GM10248 (cell line): Measurements from ENCODE around the gene SIKE1.
"Not testable (repeated sequence)": the region's sequence is repeated elsewhere in the genome, so short reads cannot be mapped to it uniquely, and the experiment has no call there.

Source experiments
- CTCF ChIA-PET: fragments of 300-600 bp; sonication (Branson Sonifier 250); formaldehyde crosslinking; extraction: SDS; loops from one replicate; lab custom pipeline; 2021; ENCODE audit warnings: antibody characterized with exemption; lab: Yijun Ruan, JAX
- POLR2A ChIA-PET: fragments of 350-650 bp; sonication (Branson Sonifier 250); formaldehyde crosslinking; extraction: SDS; loops from one replicate; lab custom pipeline; 2020; ENCODE audit warnings: antibody characterized with exemption; lab: Yijun Ruan, JAX
- DNase-seq: peaks from one replicate; pipeline ENCODE4 v3.0.0; 2012; ENCODE audit errors: extremely low spot score
- TF ChIP-seq, protein P1 (sequence below): IDR thresholded peaks from 2 replicates; pipeline ENCODE4 v1.5.1; 2012; ENCODE audit warnings: mild to moderate bottlenecking, low read depth; ENCODE audit errors: extremely low read depth, missing control alignments, control extremely low read depth

Gene SIKE1

DNA sequence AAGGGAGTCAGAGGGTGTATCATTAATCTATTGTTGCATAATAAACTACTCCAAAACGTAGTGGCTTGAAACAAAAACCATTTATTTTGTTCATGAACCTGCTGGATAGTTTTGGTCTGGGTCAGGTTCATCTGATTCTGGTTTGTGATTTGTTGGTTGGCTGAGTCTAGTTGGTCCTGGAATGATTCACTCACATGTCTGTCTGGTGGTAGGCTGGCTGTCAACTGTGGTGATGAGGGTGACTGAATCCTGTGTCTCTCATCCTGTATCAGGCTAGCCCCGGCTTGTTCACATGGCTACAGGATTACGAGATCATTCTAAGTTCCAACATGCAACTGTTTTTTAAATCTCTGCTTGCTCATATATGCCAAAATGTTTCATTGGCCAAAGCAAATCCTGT, 22.5 kb upstream of the SIKE1 start:
- CTCF ChIA-PET: no interaction called here
- no peak for DNase-seq
- TF ChIP-seq, protein P1, sequence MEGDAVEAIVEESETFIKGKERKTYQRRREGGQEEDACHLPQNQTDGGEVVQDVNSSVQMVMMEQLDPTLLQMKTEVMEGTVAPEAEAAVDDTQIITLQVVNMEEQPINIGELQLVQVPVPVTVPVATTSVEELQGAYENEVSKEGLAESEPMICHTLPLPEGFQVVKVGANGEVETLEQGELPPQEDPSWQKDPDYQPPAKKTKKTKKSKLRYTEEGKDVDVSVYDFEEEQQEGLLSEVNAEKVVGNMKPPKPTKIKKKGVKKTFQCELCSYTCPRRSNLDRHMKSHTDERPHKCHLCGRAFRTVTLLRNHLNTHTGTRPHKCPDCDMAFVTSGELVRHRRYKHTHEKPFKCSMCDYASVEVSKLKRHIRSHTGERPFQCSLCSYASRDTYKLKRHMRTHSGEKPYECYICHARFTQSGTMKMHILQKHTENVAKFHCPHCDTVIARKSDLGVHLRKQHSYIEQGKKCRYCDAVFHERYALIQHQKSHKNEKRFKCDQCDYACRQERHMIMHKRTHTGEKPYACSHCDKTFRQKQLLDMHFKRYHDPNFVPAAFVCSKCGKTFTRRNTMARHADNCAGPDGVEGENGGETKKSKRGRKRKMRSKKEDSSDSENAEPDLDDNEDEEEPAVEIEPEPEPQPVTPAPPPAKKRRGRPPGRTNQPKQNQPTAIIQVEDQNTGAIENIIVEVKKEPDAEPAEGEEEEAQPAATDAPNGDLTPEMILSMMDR: no peak
- POLR2A ChIA-PET: no interaction called here

DNA sequence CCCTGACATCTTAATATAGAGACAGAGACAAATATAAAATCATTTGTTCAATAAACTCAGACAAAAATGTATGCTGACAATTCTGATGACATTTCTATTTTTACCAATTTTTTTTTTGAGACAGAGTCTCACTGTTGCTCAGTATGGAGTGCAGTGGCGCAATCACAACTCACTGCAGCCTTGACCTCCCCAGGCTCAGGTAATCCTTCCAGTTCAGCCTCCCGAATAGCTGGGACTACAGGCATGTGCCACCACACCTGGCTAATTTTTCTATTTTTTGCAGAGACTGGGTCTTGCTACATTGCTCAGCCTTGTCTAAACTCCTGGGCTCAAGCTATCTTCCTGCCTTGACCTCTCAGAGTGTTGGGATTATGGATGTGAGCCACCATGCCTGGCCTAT, 13.6 kb upstream of the SIKE1 start:
- CTCF ChIA-PET: no interaction called here
- TF ChIP-seq, protein P1: no peak
- DNase-seq: no peak

DNA sequence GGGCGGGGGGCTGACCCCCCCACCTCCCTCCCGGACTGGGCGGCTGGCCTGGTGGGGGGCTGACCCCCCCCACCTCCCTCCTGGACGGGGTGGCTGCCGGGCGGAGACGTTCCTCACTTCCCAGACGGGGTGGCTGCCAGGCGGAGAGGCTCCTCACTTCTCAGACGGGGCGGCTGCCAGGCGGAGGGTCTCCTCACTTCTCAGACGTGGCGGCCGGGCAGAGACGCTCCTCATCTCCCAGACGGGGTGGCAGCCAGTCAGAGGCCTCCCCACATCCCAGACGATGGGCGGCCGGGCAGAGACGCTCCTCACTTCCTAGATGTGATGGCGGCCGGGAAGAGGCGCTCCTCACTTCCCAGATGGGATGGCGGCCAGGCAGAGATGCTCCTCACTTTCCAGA, 10.1 kb upstream of the SIKE1 start:
- POLR2A ChIA-PET, CTCF ChIA-PET, DNase-seq: not testable (repeated sequence)

More for the DNA sequence above, 13.6 kb upstream of the SIKE1 start:
- POLR2A ChIA-PET: no interaction called here

DNA sequence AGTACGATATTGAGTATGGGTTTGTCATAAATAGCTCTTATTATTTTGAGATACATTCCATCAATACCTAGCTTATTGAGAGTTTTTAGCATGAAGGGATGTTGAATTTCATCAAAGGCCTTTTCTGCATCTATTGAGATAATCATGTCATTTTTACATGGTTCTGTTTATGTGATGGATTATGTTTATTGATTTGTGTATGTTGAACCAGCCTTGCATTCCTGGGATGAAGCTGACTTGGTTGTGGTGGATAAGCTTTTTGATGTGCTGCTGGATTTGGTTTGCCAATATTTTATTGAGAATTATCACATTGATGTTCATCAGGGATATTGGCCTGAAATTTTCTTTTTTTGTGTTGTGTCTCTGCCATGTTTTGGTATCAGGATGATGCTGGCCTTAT, 6.0 kb upstream of the SIKE1 start:
- POLR2A ChIA-PET, DNase-seq: not testable (repeated sequence)
- CTCF ChIA-PET: interaction anchor here (0.8 to 1.3 kb wide), 3 partner anchors 8 to 227 kb away, joined by 3 read pairs; no protein-coding TSS in a partner anchor

DNA sequence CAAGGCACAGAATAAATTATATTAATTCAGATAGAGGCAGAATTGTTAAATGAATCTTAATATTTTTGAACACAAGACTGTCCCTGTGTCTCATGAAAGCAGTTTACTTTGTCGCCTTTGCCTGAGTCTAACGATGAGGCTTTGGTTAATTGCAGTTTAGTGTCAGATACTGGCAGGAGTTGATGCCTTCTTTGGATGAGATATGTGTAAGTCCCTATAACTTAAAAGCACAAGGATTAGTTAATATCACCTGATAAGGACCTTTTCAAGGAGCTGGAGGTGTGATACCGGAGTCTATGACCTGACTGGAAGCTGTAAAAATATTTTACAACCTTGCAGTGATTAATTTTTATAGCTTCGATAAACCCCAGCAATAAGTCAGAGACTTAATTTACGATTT, 2.0 kb upstream of the SIKE1 start:
- POLR2A ChIA-PET: no interaction called here
- TF ChIP-seq, protein P1: no peak
- CTCF ChIA-PET: no interaction called here
- DNase-seq: no peak

DNA sequence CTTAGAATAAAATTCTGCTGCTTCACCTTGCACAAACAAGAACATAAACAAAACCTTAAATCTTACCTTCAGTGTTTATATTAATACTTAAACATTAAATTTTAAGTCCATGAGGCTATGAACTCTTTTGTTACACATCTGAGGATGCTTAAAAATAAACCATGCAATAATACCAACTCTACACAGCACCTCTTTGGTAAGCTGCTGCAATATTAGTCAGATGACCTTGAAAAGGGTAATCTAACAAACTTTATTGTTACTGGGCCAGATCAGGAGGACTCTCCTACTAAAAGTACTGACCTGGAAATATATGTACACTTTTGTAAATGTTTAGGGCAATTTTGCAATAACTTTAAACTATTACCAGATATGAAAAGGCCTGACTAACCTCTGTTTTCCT, 763 bp downstream of the SIKE1 start:
- TF ChIP-seq, protein P1: no peak
- ChIA-PET CTCF (no interaction called here), POLR2A (no interaction called here)

DNA sequence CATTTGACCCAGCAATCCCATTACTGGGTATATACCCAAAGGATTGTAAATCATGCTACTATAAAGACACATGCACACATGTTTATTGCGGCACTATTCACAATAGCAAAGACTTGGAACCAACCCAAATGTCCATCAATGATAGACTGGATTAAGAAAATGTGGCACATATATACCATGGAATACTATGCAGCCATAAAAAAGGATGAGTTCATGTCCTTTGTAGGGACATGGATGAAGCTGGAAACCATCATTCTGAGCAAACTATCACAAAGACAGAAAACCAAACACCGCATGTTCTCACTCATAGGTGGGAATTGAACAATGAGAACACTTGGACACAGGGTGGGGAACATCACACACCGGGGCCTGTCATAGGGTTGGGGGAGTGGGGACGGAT, 3.8 kb downstream of the SIKE1 start:
- POLR2A ChIA-PET, DNase-seq, CTCF ChIA-PET: not testable (repeated sequence)

More for the DNA sequence above, 763 bp downstream of the SIKE1 start:
- DNase-seq: no peak

DNA sequence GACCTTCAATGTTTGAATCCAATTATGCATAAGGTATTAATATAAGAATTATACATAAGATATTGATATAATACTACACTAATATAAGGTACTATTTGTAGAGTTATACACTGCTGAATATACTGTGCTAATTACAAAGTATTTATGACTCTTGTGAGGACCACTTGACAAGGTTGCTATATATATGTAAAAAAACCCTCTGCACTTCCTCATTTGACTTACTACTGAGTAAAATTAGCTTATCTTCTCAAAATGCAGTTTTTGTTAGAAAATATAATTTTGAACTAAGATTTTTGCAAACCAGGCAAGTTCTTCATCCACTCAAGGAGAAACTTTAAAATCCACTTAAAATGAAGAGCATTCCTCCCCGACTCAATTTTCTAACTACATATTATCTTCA, 8.5 kb downstream of the SIKE1 start:
- ChIA-PET CTCF (no interaction called here), POLR2A (no interaction called here)
- no peak for DNase-seq
- TF ChIP-seq, protein P1: no peak
